GM19452 (cell line): ENCODE measurements around the gene PROM1.

Experiments used
- ATAC-seq: cut with Tn5 transposase; IDR thresholded peaks from one replicate; pipeline ENCODE4 v1.9.1; 2021; ENCODE audit not compliant: unreplicated experiment

The PROM1 gene

DNA sequence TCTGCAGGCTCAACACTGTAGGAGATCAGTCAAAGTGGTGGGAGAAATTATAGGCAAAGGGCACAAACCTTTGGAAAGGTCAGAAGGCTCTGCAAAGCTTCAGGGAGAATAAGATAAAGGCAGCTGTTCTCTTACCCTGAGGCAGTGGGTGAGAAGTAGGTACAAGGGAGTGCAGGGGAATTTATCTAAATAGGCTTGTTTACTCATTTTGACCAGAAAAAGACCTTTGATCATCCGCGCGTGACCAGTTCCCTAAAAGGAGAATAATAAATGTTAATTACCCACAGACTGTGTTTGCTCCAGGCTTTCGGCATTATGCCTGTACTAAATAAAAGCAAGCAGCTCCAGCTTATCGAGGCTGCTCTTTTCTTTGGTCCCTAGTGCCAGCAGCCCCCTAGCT, 130.2 kb downstream of the PROM1 start:
- ATAC-seq: no peak

DNA sequence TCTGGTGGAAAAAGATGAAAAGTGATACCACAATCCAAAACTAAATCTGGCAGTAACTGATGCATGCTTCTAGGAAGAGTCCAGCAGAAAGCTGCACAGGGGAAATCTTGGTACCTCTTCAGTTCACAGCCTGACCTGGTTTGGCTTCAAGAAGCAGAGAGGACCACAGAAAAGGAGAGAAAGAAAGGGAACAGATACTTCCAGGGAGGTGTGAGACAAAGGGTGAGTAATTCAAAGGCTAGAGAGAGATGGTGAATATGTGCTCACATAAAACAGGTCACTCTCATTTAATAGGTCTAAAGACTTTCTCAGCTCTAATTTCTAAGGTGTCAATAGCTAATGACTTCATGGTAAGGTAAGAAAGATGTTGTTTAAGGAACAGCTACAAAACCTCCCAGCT, 132.0 kb downstream of the PROM1 start:
- no peak for ATAC-seq

DNA sequence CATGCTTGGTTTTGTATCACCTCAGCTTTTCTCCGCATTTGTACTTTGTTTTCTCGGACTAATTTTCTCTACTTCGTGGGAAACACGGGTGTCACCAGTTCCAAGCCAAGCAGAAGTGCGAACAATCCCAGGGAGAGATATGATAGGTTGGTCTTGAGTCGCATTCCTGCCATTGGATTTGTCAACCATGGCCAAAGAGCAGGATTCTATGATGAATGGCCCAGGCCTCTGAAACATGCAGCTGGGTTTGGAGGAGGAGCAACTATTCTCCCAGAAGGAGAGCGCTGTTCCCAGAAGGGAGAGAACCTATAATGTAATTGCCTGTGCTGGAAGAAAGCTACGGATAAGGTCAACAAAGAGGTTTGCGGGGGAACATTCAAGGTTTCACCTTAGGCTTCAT, 135.0 kb downstream of the PROM1 start:
- ATAC-seq: no peak

DNA sequence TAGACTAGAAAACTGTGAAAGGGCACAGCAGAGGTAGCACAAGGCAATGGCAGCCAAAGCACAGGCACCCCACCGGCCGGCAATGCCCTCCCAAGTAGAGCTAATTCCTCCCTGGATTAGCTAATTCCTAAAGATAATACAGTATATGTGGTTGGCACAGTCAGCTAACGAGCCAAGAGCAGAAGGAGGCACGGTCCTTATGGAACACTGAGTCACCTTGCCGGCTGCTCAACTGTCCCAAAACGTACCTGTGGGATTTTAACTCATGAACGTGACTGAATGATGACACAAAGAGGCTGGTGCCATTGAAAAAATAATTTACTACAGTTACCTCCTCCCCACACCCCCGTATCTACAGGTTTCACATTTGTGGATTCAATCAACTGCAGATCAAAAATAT, 136.1 kb downstream of the PROM1 start:
- ATAC-seq: no peak

DNA sequence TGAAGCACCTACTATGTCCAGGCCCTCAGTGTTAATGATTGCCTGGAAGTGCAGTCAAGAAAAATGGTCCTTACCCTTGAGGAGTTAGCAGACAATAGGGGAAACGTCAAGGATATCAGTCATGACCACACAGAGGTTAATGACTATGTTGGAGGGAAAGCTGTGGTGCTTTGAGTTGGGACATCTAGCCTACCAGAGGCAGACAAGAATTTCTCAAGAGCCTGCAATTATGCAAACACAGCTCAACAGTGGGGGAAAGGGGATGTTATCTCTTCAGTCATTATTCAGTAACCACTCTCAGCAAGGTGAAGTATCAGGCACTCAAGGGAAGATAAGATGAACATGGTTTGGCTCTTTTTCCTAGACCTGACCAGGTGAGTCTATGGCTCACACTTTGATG, 138.3 kb downstream of the PROM1 start:
- ATAC-seq: no peak

DNA sequence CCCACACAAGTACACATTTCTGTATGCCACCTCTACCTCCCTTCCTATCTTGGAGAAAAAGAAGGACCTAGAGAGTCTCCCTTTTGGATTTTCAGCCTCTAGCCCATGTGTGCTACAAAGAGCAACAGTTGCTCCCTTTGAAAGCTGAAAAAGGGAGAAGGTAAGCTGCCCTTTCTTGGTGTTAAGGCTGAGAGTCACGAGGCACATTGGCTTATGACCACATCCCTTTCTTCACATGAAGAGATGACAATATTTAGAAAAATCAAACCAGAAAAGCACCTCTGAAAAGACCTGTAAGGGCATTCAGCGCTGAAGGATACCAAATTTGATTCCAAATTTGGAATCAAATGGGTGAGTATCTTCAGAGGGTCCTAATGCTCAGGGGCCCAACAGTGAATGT, 138.9 kb downstream of the PROM1 start:
- ATAC-seq: no peak

DNA sequence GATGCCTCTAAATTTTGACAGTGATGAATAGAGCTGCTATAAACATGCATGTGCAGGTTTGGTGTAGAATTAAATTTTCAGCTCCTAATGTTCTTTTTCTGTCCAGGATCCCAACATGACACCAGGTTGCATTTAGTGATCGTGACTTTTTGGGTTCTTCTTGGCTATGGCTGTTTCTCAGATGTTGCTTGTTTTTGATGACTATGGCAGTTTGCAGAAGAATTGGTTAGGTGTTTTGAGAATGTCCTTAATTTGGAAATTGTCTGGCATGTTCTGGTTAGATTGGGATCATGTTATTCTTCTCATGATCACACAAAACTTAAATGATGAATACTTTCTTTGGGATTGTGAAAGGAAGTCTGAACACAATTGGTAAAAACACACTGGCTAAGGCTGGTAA, 141.5 kb downstream of the PROM1 start:
- no peak for ATAC-seq

DNA sequence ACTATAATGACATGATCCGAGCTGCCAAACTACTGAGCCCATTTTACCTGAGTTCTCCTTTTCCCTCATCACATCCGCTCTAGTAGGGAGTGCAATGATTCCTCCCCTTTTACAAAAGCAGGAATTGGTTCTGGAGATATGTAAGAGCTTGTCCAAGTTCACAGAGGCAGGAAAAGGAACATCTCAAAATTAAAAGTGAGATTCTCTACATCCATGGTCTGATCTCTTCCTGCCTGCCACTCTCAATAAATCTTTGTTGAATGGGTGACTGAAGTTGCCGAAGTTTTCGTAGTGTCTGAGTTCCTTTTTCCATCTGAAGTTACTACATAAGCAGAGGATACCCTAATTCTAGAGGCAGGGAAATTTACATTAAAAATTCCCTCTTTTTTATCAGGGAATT, 145.2 kb downstream of the PROM1 start, which contains the start of gene FGFBP1:
Gene FGFBP1 (minus strand): TSS at position 101 of the 400 bp plus-strand sequence. CDS start 2,108 bp downstream, outside the sequence.
- ATAC-seq: no peak

DNA sequence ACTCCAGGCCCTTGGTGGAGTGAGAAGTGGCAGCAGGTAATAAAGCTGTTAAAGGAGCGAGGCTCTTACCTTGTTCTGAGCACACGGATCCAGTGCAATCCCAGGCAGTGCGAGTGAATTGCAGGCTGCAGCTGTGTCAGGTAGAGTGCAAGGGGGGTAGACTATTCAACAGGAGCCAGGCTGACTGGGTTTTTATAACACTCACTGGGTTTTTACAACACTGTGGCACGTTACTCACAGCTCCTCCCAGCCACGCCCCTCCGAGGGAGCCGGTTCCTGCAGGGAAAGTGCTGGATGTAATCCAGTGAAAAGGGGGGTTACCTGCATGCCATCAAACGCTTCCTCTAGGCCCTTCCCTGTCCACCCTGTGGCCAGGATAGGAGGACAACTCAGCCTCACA, 145.6 kb downstream of the PROM1 start:
- ATAC-seq: no peak

DNA sequence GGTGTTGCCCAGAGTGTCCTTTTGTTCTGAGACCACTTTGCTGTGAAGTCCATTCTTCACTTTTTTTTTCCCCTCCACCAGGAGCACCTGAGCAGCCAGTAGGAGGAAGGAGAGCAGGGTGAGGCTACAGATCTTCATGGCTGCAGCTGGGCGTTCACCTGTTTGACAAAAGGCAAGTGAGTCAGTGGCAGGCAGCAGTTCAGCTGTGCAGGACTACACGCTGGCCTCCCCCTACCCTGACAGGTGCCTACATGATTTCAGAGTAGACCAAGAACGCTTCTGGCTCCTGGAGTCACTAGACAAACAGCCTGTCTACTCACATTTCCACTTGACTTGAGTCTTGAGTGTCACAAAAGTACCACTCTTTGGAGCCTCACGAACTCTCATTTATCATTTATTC, 147.3 kb downstream of the PROM1 start:
- no peak for ATAC-seq

DNA sequence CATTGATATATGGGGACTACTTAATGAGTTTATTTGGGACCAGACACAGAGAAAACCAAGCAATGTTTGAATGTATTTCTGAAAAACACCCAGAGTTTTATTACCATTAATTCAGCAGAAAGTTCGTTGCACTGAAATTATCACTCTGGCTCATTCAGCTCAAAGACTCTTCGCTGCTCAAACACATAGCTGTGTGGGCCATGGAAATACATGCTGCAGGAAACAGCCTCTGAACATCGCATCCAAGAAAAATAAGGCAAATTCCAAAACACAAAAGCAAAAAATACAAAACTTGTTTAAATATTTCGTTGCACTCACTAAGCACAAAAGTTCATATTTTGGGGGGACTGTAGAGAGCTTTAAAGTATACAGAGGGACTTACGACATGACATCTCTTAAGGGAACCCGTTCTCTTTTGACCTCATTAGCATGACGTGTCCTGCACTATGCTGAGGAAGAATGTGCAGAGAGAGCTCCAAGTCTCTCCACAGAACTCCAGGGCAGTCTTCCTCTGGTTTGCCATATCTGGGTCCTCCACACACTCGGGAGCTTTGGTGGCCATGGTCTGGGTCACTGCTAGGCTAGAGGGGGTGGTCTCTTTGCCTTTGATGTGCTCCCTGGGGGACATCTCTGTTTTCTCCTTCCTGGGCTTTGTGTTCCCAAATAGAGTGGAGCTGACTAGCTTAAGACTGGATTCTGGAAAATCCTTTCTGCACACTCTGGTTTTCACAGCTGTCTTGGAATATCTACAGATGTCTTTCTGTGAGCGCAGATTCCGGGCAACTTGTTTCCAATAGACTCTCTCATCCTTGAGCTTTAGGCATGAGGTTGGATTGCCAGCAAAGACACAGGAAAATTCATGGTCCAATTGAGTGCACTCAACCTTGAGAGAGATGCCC, 148.1 kb downstream of the PROM1 start:
- no peak for ATAC-seq

DNA sequence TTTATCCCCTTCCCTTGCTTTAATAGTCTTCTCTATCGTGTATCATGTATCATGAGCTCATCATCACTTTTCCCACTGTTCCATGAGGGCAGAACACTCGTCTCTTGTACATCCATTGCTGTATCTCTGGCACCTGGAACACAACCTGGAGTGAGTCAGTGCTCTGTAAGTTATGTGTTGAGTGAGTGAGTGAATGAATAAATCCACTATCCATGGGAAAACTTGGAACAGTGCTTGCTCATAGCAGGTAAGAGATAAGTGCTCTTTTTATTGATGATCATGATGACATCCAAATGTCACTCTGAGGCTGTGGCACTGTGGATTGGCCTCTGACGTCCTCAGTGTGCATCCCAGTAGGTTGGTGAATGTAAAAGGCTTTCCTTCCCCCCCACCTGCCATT, 149.6 kb downstream of the PROM1 start:
- no peak for ATAC-seq

DNA sequence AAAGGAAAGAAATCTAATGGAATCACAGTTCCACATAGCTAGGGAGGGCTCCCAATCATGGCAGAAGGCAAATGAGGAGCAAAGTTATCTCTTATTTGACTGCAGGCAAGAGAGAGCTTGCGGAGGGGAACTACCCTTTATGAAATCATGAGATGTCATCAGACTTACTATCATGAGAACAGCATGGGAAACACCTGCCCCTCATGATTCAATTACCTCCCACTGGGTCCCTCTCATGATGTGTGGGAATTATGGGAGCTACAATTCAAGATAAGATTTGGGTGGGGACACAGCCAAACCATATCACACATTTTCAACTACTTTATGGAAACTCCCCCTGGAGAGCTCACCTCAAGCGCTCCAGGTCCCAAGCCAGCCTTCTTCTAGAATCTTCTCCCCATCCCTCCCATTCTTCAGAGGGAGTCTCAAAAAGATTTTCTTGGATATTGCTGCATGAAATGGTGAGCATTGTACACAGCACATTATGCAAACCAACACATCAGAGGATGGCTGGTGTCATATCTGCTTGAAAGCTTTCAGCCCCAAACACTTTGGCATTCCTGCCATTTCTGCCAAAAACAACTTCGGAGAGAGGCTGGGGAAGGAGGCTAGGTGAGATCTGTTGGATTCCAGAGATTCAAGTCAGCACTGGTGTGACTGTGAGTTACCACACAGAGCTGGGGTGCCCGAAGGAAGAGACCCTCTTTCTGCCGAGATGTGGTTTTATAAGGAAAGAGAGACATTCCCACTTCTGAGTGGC, 152.2 kb downstream of the PROM1 start:
- no peak for ATAC-seq

DNA sequence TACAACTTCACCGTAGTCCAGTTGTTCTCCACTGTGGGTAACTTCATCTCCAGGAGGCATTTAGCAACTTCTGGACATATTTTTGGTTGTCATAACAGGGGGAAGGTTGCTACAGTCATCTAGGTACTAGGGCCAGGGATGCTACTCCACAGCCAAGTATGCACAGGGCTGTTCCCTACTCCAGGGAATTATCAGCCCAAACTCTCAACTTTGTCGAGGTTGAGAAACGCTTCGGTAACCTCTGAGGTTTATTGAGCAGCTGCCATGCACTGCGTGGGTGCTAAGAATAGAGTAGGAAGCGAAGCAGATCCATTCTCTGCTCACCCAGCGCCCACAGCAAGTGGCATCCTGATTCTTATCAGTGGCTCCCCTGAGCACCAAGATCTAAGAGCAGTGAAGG, 153.5 kb downstream of the PROM1 start:
- ATAC-seq: no peak

DNA sequence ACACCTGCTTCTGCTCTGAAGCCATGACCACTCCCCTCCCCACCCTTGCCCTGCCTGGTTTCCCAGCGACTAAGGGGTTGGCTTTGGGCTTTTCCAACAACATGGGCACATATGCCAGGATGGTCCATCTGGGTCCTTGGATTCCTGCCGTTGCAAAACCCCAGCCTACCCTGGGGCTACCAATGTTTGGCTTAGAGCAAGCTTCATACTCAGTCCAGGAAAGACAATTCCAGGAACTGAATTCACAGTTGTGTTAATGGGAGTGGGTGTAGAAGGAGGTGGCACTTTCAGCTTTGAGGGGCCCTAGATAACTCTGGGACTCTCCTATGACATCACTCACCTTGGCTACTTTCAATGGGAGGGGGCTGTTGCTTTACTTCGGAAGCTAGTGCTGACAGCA, 154.3 kb downstream of the PROM1 start:
- no peak for ATAC-seq

DNA sequence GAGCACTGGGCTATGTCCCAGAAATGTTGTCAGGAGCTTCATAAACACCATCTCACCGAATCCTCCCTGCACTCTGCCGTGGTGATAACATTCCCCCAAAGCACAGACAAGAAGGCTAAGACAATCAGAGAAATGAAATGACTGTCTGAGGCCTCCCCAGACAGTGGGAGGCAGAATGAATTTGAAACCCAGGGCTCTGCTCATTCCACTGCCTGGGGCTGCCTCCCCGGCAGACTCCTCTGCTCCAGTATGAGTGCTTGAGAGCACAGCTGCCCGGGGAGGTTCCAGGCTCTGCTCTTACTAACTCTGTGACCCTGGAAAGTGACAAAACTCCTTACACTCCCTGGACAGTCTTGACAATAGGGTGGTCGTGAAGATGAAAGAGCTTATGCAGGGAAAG, 154.9 kb downstream of the PROM1 start:
- no peak for ATAC-seq

DNA sequence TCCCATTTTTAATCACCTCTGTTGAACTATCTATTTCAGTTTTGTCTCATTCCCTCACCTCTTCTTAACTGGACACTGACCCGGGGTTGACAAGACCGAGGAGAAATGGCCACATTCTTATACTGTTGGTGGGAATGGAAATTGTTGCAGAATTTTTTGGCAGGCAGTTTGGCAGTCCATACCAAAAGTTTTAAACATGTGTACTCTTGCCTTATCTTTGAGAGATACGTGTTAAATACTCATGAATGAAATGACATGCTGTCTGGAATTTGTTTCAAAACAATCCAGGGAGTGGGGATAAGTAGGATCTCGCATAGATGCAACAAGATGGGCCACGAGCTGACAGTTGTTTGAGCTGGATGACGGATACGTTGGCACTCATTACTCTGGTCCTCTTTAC, 157.3 kb downstream of the PROM1 start:
- no peak for ATAC-seq

DNA sequence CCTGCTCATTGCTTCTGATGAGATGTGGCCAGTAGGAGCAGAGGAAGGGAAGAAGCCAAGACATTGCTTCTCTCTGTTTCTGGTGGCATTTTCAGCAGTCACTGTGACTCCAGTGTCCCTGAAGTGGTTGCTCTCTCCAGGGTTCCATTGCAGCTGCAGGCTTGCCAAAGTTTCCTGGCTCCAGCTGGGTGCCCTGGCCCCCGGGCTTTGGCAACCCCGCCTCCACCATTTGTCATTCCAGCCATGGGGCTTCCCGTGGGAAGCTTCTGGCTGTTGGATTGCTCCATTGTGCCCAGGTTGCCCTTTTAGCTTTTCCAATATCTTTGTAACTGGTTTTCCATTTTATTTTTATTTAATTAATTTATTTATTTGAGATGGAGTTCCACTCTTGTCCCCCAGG, 158.0 kb downstream of the PROM1 start:
- ATAC-seq: no peak

DNA sequence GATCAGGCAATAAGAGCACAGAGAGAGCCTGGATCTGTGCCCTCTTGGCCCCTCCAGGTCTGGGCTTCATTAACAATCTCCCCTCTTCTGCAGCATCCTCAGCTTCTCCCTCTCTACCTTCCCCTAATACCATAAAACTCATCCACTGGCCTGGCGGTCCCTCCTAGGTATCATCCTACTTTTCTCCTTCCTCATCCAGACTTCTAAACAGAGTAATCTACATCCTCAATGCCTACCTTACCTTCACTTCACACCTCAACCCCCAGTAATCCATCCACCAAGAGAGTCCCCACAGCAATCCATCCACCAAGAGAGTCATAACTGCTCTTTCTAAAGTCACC, 162.3 kb downstream of the PROM1 start:
- no peak for ATAC-seq

DNA sequence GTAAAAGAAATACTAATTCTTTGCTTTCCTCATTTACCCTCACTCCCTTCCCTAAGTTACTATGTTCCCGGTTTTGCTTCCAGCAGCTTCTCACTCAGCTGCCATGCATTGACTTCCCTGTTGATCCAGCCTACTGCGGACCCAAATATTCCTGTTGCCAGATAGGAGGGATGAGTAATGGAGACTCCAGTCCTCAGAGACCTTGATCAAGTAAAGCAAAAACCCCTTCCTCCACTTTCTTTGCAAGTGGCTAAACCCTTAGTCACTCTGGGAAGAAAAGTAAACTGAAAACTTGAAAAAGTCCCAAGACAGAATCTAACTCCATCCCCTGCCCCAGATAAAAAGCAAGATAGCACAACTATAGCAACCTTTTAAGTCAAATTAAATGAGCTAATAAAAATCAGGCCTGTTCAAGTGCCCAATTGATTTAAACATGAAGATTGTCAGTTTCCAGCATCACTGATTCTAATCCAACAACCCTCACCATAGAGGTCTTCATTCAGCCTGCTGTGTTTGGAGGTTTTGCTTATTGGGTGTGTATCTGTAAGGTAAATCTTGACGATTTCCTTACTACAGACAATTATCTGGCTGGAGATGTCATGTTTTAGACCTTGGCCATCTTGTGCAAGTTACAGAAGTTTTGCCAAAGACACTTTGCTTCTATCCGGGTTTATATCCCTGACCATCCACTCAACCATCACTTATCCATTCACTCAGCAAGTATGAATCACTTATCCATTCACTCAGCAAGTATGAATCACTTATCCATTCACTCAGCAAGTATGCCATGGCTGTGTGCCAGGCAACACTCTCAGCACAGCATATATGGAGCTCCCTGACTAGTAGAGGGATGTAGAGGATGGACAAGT, 162.9 kb downstream of the PROM1 start:
- ATAC-seq: no peak

DNA sequence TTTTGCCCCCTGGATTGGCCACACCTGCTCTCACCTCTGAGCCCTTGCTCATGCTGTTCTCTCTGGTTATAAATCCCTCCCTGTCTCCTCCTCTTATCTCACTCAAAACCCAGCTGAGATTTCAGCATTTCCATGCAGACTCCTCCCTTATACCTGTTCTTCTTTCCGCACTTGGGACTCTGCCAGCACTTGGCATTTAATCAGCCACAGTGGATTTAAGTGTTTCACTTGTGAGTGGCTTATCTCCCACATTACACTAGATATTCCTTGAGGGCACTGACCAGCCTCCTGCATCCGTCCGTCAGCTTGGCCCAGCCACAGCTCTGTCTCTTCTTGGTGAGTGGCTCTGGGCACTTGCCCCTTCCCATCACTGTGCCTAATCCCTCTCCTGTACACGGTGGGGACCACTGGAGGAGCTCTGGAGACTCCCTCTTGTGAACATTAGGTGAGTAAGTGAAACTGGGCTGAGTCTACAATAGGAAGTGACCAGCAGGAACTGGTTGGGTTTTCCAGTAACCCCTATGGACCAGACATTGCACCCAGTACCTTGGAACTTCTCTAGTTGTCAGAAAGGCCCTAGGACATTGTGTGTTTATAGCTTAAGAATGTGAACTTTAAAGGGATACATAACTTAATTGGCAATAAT, 165.2 kb downstream of the PROM1 start:
- no peak for ATAC-seq
